Measurements from ENCODE around the gene TMEM239.

GRCh38 chr20:2768632-2769015 lies 47.5 kb upstream of the TMEM239 start:
- TF ChIP-seq CTCF (IDR thresholded peaks at IDR 0.05) (no peak), ZFX (IDR thresholded peaks at IDR 0.05; ENCODE audit: borderline replicate concordance) (no peak)

All from 22Rv1 (cell line).